A549 (cell line): ENCODE data around the gene TENM3. TPM values are rescaled to one million over a fixed set of nuclear protein-coding genes. Genes with fewer than 3 reads are reported as not detected.

Experiments used
- ATAC-seq, 2 experiments: fragments of 200-7000 bp in 1 of 2; fragments of >200 bp in 1 of 2; cut with Nextera tagmentation in 1 of 2; cut with Tn5 transposase in 1 of 2; 3 replicates each; pipeline versions ENCODE4 v1.8.0 to v1.9.1; 2018 to 2020; ENCODE audit warnings: mild to moderate bottlenecking in 1 of 2, moderate library complexity in 1 of 2
- CTCF ChIA-PET: fragments of 300-600 bp; sonication (Branson Sonifier 250); formaldehyde crosslinking; extraction: SDS; loops from one replicate; lab custom pipeline; 2021; ENCODE audit warnings: antibody characterized with exemption, inconsistent platforms; lab: Yijun Ruan, JAX
- POLR2A ChIA-PET: fragments of 350-600 bp; formaldehyde crosslinking; extraction: SDS; loops from one replicate; lab custom pipeline; 2021; ENCODE audit warnings: antibody characterized with exemption, inconsistent platforms; lab: Yijun Ruan, JAX
- DNase-seq, 2 experiments: peaks; one replicate each; pipeline versions ENCODE4 v3.0.0 to v3.0.0-alpha.2; 2011 to 2016; ENCODE audit warnings: low read depth in 1 of 2, low spot score in 1 of 2
- FAIRE-seq: peaks from 2 replicates; lab custom pipeline; 2011; peaks lifted over from hg19 to GRCh38; lab: Jason Lieb, UNC
- H3K27ac ChIP-seq, 2 experiments: fragments of >200 bp; sonication (Bioruptor Twin); formaldehyde crosslinking; 3 replicates each; pipeline ENCODE4 v1.5.1; 2016 to 2017
- H3K4me1 ChIP-seq: fragments of >200 bp; sonication (Bioruptor Twin); formaldehyde crosslinking; 3 replicates; pipeline ENCODE4 v1.6.1; 2016
- H3K4me2 ChIP-seq: fragments of >200 bp; sonication (Bioruptor Twin); formaldehyde crosslinking; 3 replicates; pipeline ENCODE4 v1.6.1; 2016
- H3K4me3 ChIP-seq: fragments of >200 bp; sonication (Bioruptor Twin); formaldehyde crosslinking; 3 replicates; pipeline ENCODE4 v1.5.1; 2016
- H3K9me3 ChIP-seq: fragments of >200 bp; sonication (Bioruptor Twin); formaldehyde crosslinking; 3 replicates; pipeline ENCODE4 v1.6.1; 2016
- ATOH8 ChIP-seq: fragments of 250-450 bp; sonication (Bioruptor Pico); IDR thresholded peaks from 2 replicates; pipeline ENCODE4 v1.5.0; 2020; ENCODE audit warnings: low read depth, mild to moderate bottlenecking, moderate library complexity
- BCL3 ChIP-seq: fragments of >200 bp; sonication (Bioruptor Twin); formaldehyde crosslinking; IDR thresholded peaks from 3 replicates; pipeline ENCODE4 v1.6.1; 2016
- CBX2 ChIP-seq: fragments of 200-600 bp; sonication (generic); IDR thresholded peaks from 2 replicates; pipeline ENCODE4 v1.6.1; 2016; ENCODE audit warnings: low read depth, mild to moderate bottlenecking, borderline replicate concordance
- CBX8 ChIP-seq: fragments of 200-600 bp; sonication (generic); IDR thresholded peaks from 2 replicates; pipeline ENCODE4 v1.6.1; 2016
- EHF ChIP-seq: fragments of 250-450 bp; sonication (Bioruptor Pico); IDR thresholded peaks from 2 replicates; pipeline ENCODE4 v1.5.0; 2020; ENCODE audit warnings: mild to moderate bottlenecking
- ELK1 ChIP-seq: fragments of 150-350 bp; IDR thresholded peaks from 2 replicates; pipeline ENCODE4 v1.6.1; 2014; ENCODE audit warnings: low read depth, mild to moderate bottlenecking, low read length
- EP300 ChIP-seq, 2 experiments: fragments of >200 bp; sonication (Bioruptor Twin); formaldehyde crosslinking; IDR thresholded peaks; 2 replicates in 1 of 2; 3 replicates in 1 of 2; pipeline ENCODE4 v1.6.1; 2016 to 2017
- GATA3 ChIP-seq: IDR thresholded peaks from 2 replicates; pipeline ENCODE4 v1.6.1; 2012; ENCODE audit warnings: borderline replicate concordance
- HDAC2 ChIP-seq: fragments of 200-600 bp; sonication (generic); IDR thresholded peaks from 2 replicates; pipeline ENCODE4 v1.6.1; 2016
- HEYL ChIP-seq: fragments of 250-450 bp; sonication (Bioruptor Pico); IDR thresholded peaks from 2 replicates; pipeline ENCODE4 v1.8.0; 2021; ENCODE audit warnings: mild to moderate bottlenecking, moderate library complexity
- HOXA7 ChIP-seq: fragments of 250-450 bp; sonication (Bioruptor Pico); IDR thresholded peaks from 2 replicates; pipeline ENCODE4 v1.5.0; 2020; ENCODE audit warnings: mild to moderate bottlenecking, moderate library complexity
- JUN ChIP-seq, 2 experiments: fragments of >200 bp; sonication (Bioruptor Twin); formaldehyde crosslinking; IDR thresholded peaks; 2 replicates in 1 of 2; 3 replicates in 1 of 2; pipeline ENCODE4 v1.6.1; 2016 to 2017
- JUNB ChIP-seq: fragments of >200 bp; sonication (Bioruptor Twin); formaldehyde crosslinking; IDR thresholded peaks from 2 replicates; pipeline ENCODE4 v1.6.1; 2016
- KDM5A ChIP-seq: fragments of 200-600 bp; sonication (generic); IDR thresholded peaks from 2 replicates; pipeline ENCODE4 v1.6.1; 2016; ENCODE audit warnings: antibody characterized with exemption, mild to moderate bottlenecking
- MAFK ChIP-seq: fragments of 450-650 bp; IDR thresholded peaks from 2 replicates; pipeline ENCODE4 v1.6.1; 2014; ENCODE audit not compliant: partially characterized antibody
- MAZ ChIP-seq: fragments of 150-350 bp; IDR thresholded peaks from 2 replicates; pipeline ENCODE4 v1.6.1; 2014; ENCODE audit warnings: antibody characterized with exemption, low read depth, low read length, borderline replicate concordance
- NPAS2 ChIP-seq: fragments of 250-450 bp; sonication (Bioruptor Pico); IDR thresholded peaks from 2 replicates; pipeline ENCODE4 v1.8.0; 2022; ENCODE audit warnings: mild to moderate bottlenecking, moderate library complexity, borderline replicate concordance
- RARB ChIP-seq: fragments of 250-450 bp; sonication (Bioruptor Pico); IDR thresholded peaks from 2 replicates; pipeline ENCODE4 v1.8.0; 2021; ENCODE audit warnings: mild to moderate bottlenecking, moderate library complexity
- SMC3 ChIP-seq: fragments of >200 bp; sonication (Bioruptor Twin); formaldehyde crosslinking; IDR thresholded peaks from 3 replicates; pipeline ENCODE4 v1.6.1; 2018; ENCODE audit warnings: inconsistent platforms
- TP53 ChIP-seq: fragments of 250-450 bp; sonication (Bioruptor Pico); IDR thresholded peaks from 2 replicates; pipeline ENCODE4 v1.5.0; 2021; ENCODE audit warnings: mild to moderate bottlenecking, moderate library complexity
- ZFP36 ChIP-seq: fragments of 450-650 bp; IDR thresholded peaks from 2 replicates; pipeline ENCODE4 v1.6.1; 2014; ENCODE audit warnings: borderline replicate concordance; ENCODE audit not compliant: partially characterized antibody
- ZSCAN20 ChIP-seq: fragments of 250-450 bp; sonication (Bioruptor Pico); IDR thresholded peaks from 2 replicates; pipeline ENCODE4 v1.8.0; 2022; ENCODE audit warnings: mild to moderate bottlenecking, moderate library complexity
- WGBS: methylation state at CpG from one replicate; pipeline ENCODE4 v1.1.6; 2017; ENCODE audit errors: missing lambda C conversion rate; 5-methylcytosine and 5-hydroxymethylcytosine counted together
- polyA plus RNA-seq, 4 experiments: library from polyadenylated mRNA; depleted of rRNA in 3 of 4; stranded (reverse); fragments of >200 nt; fragmentation: RNase III in 1 of 4; extraction: RNeasy Plus Mini Kit Qiagen cat#74134 plus additional on column Dnase treatment in 1 of 4; gene quantifications; 2 replicates in 3 of 4; 3 replicates in 1 of 4; pipeline ENCODE4 v1.2.3, GENCODE V29; 2011 to 2017
- TF ChIP-seq, protein P1 (sequence below): fragments of 450-650 bp; IDR thresholded peaks from 2 replicates; pipeline ENCODE4 v1.6.1; 2014; ENCODE audit warnings: antibody characterized with exemption

TENM3 gene
- polyA plus RNA-seq, 2 of the 4 experiments (the other 2 are of a cell fraction) = 2.4 to 7.3 TPM

DNA sequence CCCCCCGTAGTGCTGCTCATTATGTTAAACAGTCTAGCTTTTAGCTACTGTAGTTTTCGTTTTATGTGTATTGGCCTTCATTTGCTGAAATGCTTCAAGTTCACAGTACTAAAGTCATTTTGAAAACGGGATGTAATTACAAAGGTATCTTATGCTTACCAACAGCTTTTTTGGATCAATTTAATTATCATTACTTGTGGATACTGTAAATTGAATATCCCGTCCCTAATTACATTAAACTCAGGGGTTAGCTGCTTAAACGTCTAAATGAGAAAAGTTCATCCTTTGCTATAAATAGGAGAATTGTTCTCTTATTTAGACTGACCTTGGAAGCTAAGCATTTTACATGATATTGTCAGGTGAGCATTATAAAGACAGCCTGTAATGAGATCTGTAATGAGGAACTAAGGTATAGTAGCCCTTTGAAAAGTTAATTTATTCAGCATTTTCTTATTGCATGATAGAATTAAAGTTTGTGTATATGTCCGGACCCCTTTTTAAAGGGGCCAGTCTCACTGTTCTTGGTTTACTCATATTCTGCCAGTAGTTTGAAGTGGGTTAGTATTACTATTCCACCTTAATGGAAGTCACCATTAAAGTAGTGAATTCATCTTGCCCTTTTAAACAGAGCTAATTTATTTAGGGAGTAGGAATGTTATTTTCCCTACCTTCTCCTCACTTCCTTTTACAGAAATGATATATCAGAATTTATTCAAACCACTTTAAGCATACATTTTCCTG lies 252.6 kb downstream of the TENM3 start:
- CTCF ChIA-PET = interaction anchor here (0.6 to 0.7 kb wide), 3 partner anchors 9 to 1127 kb away, joined by 3 read pairs; no protein-coding TSS in a partner anchor
- Histone ChIP-seq H3K4me3 (no peak overlapping the region), H3K4me2 (no peak overlapping the region), H3K27ac (no peak overlapping the region), H3K4me1 (no peaks in the 10 kb centered on the region), H3K9me3 (no peaks in the 10 kb centered on the region)
- FAIRE-seq = no peak
- no peak for DNase-seq
- ATAC-seq = no peak
- POLR2A ChIA-PET = no interaction called here
- WGBS = 6% methylated on average over 6 of the region's 6 CpGs
- no peak for TF ChIP-seq EP300 (IDR thresholded peaks at IDR 0.05)
- TF ChIP-seq HOXA7 (CRISPR knock-in tag) = no peak
- TF ChIP-seq ZFP36 = peak; percentile 3
- TF ChIP-seq CBX8 = no peak

DNA sequence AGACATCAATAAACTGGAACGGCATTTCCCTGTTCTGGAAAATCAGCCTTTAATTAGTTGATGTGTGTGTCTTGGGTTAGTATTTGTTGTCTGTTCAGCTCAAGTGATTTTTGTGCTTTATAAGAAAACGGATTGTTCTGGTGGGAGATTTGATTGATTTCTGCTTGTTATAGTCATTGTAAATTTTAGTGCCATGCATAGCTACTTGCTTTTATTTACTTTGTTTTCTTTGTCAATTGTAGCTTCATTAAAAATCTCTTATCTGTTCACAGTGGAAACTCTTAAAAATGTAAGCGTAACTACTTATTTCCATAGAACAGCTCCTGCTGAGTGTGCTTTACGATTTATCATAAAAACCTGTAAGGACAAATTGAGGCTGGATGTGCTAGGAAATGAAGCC lies 253.2 kb downstream of the TENM3 start:
- Histone ChIP-seq H3K4me2 (no peak overlapping the region), H3K27ac (no peak overlapping the region), H3K9me3 (no peaks in the 10 kb centered on the region), H3K4me1 (no peaks in the 10 kb centered on the region), H3K4me3 (no peak overlapping the region)
- TF ChIP-seq, protein P1, sequence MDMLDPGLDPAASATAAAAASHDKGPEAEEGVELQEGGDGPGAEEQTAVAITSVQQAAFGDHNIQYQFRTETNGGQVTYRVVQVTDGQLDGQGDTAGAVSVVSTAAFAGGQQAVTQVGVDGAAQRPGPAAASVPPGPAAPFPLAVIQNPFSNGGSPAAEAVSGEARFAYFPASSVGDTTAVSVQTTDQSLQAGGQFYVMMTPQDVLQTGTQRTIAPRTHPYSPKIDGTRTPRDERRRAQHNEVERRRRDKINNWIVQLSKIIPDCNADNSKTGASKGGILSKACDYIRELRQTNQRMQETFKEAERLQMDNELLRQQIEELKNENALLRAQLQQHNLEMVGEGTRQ = no peak
- TF ChIP-seq KDM5A = no peak
- TF ChIP-seq NPAS2 (CRISPR knock-in tag) = no peak
- no peak for TF ChIP-seq JUN (IDR thresholded peaks at IDR 0.05)
- TF ChIP-seq HDAC2 = no peak
- FAIRE-seq (no peak), DNase-seq (no peak), ATAC-seq (no peak)
- WGBS = 45% methylated on average over 4 of the region's 4 CpGs
- ChIA-PET POLR2A (no interaction called here), CTCF (interaction anchor here (0.7 kb wide), 2 partner anchors 10 to 310 kb away, joined by 3 read pairs; no protein-coding TSS in a partner anchor)

- POLR2A ChIA-PET = no interaction called here
- no peaks in the 10 kb centered on the region for H3K4me1 ChIP-seq
- H3K27ac ChIP-seq = no peak overlapping the region
- no peak overlapping the region for H3K4me2 ChIP-seq
- no peak overlapping the region for H3K4me3 ChIP-seq
- DNase-seq = no peak
- CTCF ChIA-PET = no interaction called here
- no peak for ATAC-seq
- no peaks in the 10 kb centered on the region for H3K9me3 ChIP-seq
- FAIRE-seq = no peak
- WGBS = 19% methylated on average over 5 of the region's 5 CpGs
- TF ChIP-seq EHF (CRISPR knock-in tag) (no peak), GATA3 (no peak), ELK1 (no peak), CBX2 (no peak), TP53 (CRISPR knock-in tag) (no peak), HEYL (CRISPR knock-in tag) (no peak), JUNB (no peak), ATOH8 (no peak), MAZ (no peak), BCL3 (no peak), KDM5A (no peak), SMC3 (no peak), MAFK (no peak), ZSCAN20 (CRISPR knock-in tag) (no peak), CBX8 (no peak), RARB (CRISPR knock-in tag) (no peak)
- TF ChIP-seq, protein P1 = no peak
These were observed 258.9 kb downstream of the TENM3 start for GRCh38 chr4:182502064-182502463.
